Erythroblast (primary cell): ENCODE data around the gene ARAP3.

Experiments
- GATA1 ChIP-seq: IDR thresholded peaks from 2 replicates; pipeline ENCODE4 v1.6.1; 2011; ENCODE audit warnings: low read depth, mild to moderate bottlenecking, control low read depth, low read length, moderate library complexity
- POLR2A ChIP-seq: IDR thresholded peaks from 2 replicates; pipeline ENCODE4 v1.6.1; 2011; ENCODE audit warnings: mild to moderate bottlenecking, low read length

- TF ChIP-seq POLR2A, result no peak
- TF ChIP-seq GATA1, result no peak
Observed at GRCh38 chr5:141696431-141696830, 14.4 kb upstream of the ARAP3 start.
